ENCODE results near the gene RAD23B. TPM values are rescaled to one million over a fixed set of nuclear protein-coding genes. Genes with fewer than 3 reads are reported as not detected.

RAD23B gene
- total and polyA plus RNA-seq, 2 of the 13 experiments (the other 11 are each of a cell fraction or from before 2014, with no cell fraction given) = 133 to 156 TPM

DNA sequence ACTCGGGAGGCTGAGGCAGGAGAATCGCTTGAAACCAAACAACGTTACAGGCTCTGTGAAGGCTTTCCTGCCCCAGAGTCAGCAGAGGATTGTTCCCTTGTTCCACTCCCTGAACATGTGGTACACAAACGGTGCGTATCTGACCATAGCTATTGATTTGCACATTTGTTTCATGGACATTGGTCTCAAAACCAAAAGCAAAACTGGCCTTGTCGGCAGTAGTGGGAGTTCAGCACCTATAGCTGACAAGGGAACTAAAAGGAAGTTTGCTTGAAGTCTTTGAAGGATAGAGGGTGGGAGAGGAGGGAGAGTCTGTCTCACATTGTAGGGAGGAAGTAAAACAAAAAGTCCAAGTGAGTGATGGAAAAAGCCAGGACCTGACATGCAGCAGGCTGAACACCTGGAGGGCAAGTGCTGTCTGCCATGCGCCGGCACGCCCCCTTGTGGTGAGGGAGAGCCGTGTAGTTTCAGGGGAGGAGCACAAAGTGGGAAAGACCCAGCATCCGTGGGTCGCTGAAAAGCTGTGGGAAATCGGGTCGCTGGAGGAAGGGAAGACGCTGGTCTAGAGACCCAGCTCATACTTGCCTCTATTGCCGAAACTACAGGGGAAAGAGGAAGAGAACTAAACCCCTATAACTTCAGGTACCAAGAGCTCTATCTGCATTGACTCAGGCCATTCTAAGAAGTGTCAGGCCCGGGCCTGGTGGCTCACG, 58.0 kb downstream of the RAD23B start:
- H3K4me3 ChIP-seq (replicated peaks in 1 of 3; ENCODE audit: insufficient read depth in 1 of 3, low read depth in 2 of 3, low read length in 3 of 3) = no peak overlapping the region
- 29% methylated on average over 18 of the region's 18 CpGs for WGBS (ENCODE audit: low lambda C conversion rate)
- ChIA-PET CTCF (ENCODE audit: low intra/inter-chr PET ratio, low total read pairs) (interaction anchor here (1.2 to 1.6 kb wide), 2 partner anchors 169 to 203 kb away, joined by 5 to 7 read pairs; no protein-coding TSS in a partner anchor), POLR2A (interaction anchor here (1.6 to 1.9 kb wide), 2 partner anchors 19 to 27 kb away, joined by 3 to 8 read pairs; no protein-coding TSS in a partner anchor)
- H3K9ac ChIP-seq (ENCODE audit: insufficient read depth, low read depth, low read length) = no peak overlapping the region
- BruUV-seq (replicated peaks) = no TSS peak
- intact Hi-C loops (cut with micrococcal nuclease; ENCODE audit: unreplicated experiment) = loop anchor here (1.0 to 2.0 kb wide), 2 partner anchors 183 to 204 kb away; no protein-coding TSS in a partner anchor
- H3K4me2 ChIP-seq (ENCODE audit: low read depth, low read length) = peak overlapping the region; percentile 43; the same call in 1 of the 2 replicates
- ATAC-seq (peak; percentile 67), DNase-seq (ENCODE audit: low spot score) (peak; percentile 70), FAIRE-seq (peak; percentile 77)
- in situ Hi-C loops (cut with HindIII; ENCODE audit: extremely low pct_ligation_motif_present, low pct_unique_long_range_greater_than_20kb) = no loop called here
- H2AFZ ChIP-seq (ENCODE audit: low read length) = no peak overlapping the region
- no peaks in the 10 kb centered on the region for H3K27me3 ChIP-seq (ENCODE audit: control insufficient read depth in 1 of 2, insufficient read depth in 2 of 2, low read length in 2 of 2)
- H3K4me1 ChIP-seq (ENCODE audit: insufficient read depth, low read length) = peaks cover 19% of the 10 kb centered on the region
- no peaks in the 10 kb centered on the region for H4K20me1 ChIP-seq (ENCODE audit: insufficient read depth, low read length)
- no peaks in the 10 kb centered on the region; a peak in 1 of 5 replicates for H3K36me3 ChIP-seq (replicated peaks in 1 of 2; ENCODE audit: control insufficient read depth in 1 of 2, insufficient read depth in 2 of 2, low read length in 2 of 2)
- H3K27ac ChIP-seq (ENCODE audit: extremely low read length, insufficient read depth, low read length) = peak overlapping the region; percentile 18
- H3K79me2 ChIP-seq (ENCODE audit: insufficient read depth, low read length) = no peaks in the 10 kb centered on the region
- H3K9me3 ChIP-seq (ENCODE audit: low read length) = no peaks in the 10 kb centered on the region
- TF ChIP-seq, protein P1, sequence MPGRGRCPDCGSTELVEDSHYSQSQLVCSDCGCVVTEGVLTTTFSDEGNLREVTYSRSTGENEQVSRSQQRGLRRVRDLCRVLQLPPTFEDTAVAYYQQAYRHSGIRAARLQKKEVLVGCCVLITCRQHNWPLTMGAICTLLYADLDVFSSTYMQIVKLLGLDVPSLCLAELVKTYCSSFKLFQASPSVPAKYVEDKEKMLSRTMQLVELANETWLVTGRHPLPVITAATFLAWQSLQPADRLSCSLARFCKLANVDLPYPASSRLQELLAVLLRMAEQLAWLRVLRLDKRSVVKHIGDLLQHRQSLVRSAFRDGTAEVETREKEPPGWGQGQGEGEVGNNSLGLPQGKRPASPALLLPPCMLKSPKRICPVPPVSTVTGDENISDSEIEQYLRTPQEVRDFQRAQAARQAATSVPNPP (CRISPR knock-in tag; IDR thresholded peaks at IDR 0.05) = no peak
- no peak for TF ChIP-seq KLF9 (CRISPR knock-in tag; IDR thresholded peaks at IDR 0.05; ENCODE audit: low read depth)
- TF ChIP-seq SNAPC2 (CRISPR knock-in tag; IDR thresholded peaks at IDR 0.05) = no peak
- no peak for TF ChIP-seq ZFP82 (CRISPR knock-in tag; IDR thresholded peaks at IDR 0.05; ENCODE audit: borderline replicate concordance)
- TF ChIP-seq, protein P2, sequence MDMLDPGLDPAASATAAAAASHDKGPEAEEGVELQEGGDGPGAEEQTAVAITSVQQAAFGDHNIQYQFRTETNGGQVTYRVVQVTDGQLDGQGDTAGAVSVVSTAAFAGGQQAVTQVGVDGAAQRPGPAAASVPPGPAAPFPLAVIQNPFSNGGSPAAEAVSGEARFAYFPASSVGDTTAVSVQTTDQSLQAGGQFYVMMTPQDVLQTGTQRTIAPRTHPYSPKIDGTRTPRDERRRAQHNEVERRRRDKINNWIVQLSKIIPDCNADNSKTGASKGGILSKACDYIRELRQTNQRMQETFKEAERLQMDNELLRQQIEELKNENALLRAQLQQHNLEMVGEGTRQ (IDR thresholded peaks at IDR 0.05; ENCODE audit: low read depth, low read length) = no peak
- TF ChIP-seq, protein P2 (CRISPR knock-in tag; IDR thresholded peaks at IDR 0.05; ENCODE audit: borderline replicate concordance) = no peak
- TF ChIP-seq ZNF678 (CRISPR knock-in tag; IDR thresholded peaks at IDR 0.05) = no peak
- TF ChIP-seq ZNF776 (CRISPR knock-in tag; IDR thresholded peaks at IDR 0.05) = peak; percentile 38; the same call in 1 of the 2 replicates
- no peak for TF ChIP-seq RFX5 (IDR thresholded peaks at IDR 0.05; ENCODE audit: low read depth, low read length)
- TF ChIP-seq, protein P3, sequence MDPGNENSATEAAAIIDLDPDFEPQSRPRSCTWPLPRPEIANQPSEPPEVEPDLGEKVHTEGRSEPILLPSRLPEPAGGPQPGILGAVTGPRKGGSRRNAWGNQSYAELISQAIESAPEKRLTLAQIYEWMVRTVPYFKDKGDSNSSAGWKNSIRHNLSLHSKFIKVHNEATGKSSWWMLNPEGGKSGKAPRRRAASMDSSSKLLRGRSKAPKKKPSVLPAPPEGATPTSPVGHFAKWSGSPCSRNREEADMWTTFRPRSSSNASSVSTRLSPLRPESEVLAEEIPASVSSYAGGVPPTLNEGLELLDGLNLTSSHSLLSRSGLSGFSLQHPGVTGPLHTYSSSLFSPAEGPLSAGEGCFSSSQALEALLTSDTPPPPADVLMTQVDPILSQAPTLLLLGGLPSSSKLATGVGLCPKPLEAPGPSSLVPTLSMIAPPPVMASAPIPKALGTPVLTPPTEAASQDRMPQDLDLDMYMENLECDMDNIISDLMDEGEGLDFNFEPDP (CRISPR knock-in tag; conservative IDR thresholded peaks at IDR 0.05) = no peak
- no peak for TF ChIP-seq ZFP36L2 (CRISPR knock-in tag; IDR thresholded peaks at IDR 0.05)
- TF ChIP-seq, protein P4, sequence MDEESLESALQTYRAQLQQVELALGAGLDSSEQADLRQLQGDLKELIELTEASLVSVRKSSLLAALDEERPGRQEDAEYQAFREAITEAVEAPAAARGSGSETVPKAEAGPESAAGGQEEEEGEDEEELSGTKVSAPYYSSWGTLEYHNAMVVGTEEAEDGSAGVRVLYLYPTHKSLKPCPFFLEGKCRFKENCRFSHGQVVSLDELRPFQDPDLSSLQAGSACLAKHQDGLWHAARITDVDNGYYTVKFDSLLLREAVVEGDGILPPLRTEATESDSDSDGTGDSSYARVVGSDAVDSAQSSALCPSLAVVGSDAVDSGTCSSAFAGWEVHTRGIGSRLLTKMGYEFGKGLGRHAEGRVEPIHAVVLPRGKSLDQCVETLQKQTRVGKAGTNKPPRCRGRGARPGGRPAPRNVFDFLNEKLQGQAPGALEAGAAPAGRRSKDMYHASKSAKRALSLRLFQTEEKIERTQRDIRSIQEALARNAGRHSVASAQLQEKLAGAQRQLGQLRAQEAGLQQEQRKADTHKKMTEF (CRISPR knock-in tag; IDR thresholded peaks at IDR 0.05) = no peak
- TF ChIP-seq, protein P5, sequence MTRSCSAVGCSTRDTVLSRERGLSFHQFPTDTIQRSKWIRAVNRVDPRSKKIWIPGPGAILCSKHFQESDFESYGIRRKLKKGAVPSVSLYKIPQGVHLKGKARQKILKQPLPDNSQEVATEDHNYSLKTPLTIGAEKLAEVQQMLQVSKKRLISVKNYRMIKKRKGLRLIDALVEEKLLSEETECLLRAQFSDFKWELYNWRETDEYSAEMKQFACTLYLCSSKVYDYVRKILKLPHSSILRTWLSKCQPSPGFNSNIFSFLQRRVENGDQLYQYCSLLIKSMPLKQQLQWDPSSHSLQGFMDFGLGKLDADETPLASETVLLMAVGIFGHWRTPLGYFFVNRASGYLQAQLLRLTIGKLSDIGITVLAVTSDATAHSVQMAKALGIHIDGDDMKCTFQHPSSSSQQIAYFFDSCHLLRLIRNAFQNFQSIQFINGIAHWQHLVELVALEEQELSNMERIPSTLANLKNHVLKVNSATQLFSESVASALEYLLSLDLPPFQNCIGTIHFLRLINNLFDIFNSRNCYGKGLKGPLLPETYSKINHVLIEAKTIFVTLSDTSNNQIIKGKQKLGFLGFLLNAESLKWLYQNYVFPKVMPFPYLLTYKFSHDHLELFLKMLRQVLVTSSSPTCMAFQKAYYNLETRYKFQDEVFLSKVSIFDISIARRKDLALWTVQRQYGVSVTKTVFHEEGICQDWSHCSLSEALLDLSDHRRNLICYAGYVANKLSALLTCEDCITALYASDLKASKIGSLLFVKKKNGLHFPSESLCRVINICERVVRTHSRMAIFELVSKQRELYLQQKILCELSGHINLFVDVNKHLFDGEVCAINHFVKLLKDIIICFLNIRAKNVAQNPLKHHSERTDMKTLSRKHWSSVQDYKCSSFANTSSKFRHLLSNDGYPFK (CRISPR knock-in tag; IDR thresholded peaks at IDR 0.05; ENCODE audit: borderline replicate concordance) = no peak
- TF ChIP-seq ZNF367 (CRISPR knock-in tag; IDR thresholded peaks at IDR 0.05; ENCODE audit: borderline replicate concordance) = no peak

Measured in HepG2 (cell line).